Activated T-helper 1 cell treated with anti-CD3 and anti-CD28 coated beads, Interleukin-12 subunit alpha, Interleukin-12 subunit beta, Interleukin-2, Interleukin-4 antibody, amounts not matched to agents 30 ng/mL and 10 ng/mL and 1 ng/mL, durations not matched to agents 14 hours and 24 hours and 36 hours (primary cell): ENCODE results near the gene RTBDN. TPM values are rescaled to one million over a fixed set of nuclear protein-coding genes. Genes with fewer than 3 reads are reported as not detected.

ENCODE experiments used
- DNase-seq: peaks from one replicate; pipeline ENCODE4 v3.0.0; 2021; ENCODE audit warnings: low spot score
- H3K27ac Mint-ChIP-seq: one replicate; pipeline ENCODE4 v1.8.0; 2021; ENCODE audit warnings: mild to moderate bottlenecking, mixed read lengths
- H3K27me3 Mint-ChIP-seq: one replicate; pipeline ENCODE4 v1.8.0; 2022; ENCODE audit warnings: mild to moderate bottlenecking, moderate library complexity, mixed read lengths; ENCODE audit not compliant: insufficient read depth
- H3K36me3 Mint-ChIP-seq: one replicate; pipeline ENCODE4 v1.8.0; 2021; ENCODE audit warnings: low read depth, mixed read lengths
- H3K4me1 Mint-ChIP-seq: one replicate; pipeline ENCODE4 v1.8.0; 2021; ENCODE audit warnings: low read depth, mixed read lengths
- H3K4me3 Mint-ChIP-seq: one replicate; pipeline ENCODE4 v1.8.0; 2021; ENCODE audit warnings: mild to moderate bottlenecking, moderate library complexity, mixed read lengths
- H3K9me3 Mint-ChIP-seq: one replicate; pipeline ENCODE4 v1.8.0; 2021; ENCODE audit warnings: mixed read lengths
- intact Hi-C: fragments of 100-400 bp; cut with micrococcal nuclease; formaldehyde crosslinking; loops from one replicate; pipeline ENCODE4 v1.15.1; 2024
- total RNA-seq: library from RNA; stranded (reverse); gene quantifications from 2 replicates; pipeline ENCODE4 v1.2.3, GENCODE V29; 2022

RTBDN gene
- not detected in 2 replicates for total RNA-seq

DNA sequence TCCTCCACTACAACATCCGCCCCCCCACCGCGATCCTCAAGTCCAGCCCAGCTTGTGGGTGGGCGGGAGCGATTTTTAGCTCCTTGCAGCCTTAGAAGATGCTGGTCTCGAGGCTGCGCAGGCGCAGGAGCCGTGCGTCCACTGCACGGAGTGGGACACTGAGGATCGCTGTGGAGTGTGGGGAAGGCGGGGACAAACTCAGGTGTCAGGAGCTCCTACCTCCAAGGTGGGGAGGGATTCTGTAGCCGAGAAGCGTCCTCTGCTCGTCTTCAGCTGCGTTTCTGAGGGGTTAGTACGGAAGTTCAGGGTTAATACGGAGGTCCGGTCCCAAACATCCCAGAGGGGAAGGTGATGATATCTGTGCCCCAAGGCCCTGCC lies at the start of gene RTBDN:
Gene RTBDN (minus strand): TSS at position 14 of the 378 bp plus-strand sequence. CDS start 4,600 bp downstream, outside the sequence.
- H3K36me3 Mint-ChIP-seq, result peaks cover 5% of the 10 kb centered on the region
- DNase-seq, result no peak
- no peaks in the 10 kb centered on the region for H3K9me3 Mint-ChIP-seq
- intact Hi-C loops, result no loop called here
- no peak within 1 kb of the TSS for H3K27ac Mint-ChIP-seq
- peak within 1 kb of the TSS; percentile 45 for H3K4me3 Mint-ChIP-seq
- H3K4me1 Mint-ChIP-seq, result peaks cover 18% of the 10 kb centered on the region
- H3K27me3 Mint-ChIP-seq, result peaks cover 68% of the 10 kb centered on the region

DNA sequence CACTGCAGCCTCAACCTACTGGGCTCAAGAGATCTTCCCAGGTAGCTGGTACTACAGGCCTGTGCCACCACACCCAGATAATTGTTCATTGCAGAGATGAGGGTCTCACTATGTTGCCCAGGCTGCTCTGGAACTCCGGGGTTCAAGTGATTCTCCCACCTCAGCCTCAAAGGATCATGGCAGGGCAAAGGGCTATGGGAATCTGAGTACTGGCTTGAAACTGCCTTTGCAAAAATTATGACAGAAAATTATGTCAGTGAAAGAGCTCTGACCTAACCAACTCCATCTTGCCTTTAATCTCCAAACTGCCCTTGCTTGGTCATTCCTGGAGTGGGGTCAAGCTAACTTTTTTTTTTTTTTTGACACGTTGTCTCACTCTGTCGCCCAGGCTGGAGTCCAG lies 48.2 kb upstream of the RTBDN start:
- H3K27ac Mint-ChIP-seq, result peak overlapping the region; percentile 80
- DNase-seq, result no peak

DNA sequence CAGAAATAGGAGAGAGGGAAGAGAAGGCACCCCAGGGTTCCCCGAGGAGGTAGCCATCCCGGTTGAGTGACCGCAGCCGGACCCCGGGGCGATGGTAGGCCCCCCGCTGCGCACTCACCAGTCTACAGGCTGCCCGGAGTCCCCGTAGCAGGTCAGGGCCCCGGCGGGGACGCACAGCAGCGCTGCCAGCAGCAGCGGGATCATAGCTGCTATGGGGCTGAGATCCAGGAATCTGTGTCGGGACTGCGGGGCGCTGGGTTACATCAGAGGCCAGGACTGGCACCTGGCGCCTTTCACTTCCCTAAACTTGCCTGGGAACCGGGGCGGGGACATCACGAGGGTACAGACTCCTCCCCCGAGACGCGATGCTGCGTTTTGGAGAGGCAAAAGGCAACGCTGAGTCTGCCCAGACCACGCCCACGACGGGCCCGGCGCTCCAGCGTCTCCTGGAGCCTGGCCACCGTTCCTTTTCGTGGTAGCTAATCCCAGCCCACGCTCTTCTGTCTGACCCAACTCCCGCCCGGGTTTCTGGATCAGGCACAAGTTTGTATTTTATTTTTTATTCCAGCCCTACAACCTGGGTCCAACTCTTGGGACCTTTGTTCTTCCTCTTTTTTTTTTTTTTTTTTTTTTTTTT lies 46.9 kb upstream of the RTBDN start, which contains the start of gene DNASE2:
Gene DNASE2 (minus strand): TSS at position 278 of the 637 bp plus-strand sequence. CDS start 74 bp downstream, at position 204.
- Mint-ChIP-seq H3K9me3 (no peaks in the 10 kb centered on the region), H3K27ac (peak within 1 kb of the TSS; percentile 83), H3K4me3 (peak within 1 kb of the TSS; percentile 90), H3K36me3 (peaks cover 14% of the 10 kb centered on the region), H3K4me1 (peaks cover 26% of the 10 kb centered on the region), H3K27me3 (no peaks in the 10 kb centered on the region)
- intact Hi-C loops, result loop anchor here (1.0 to 5.0 kb wide), 5 partner anchors 9 to 74 kb away; partner anchors contain the start of genes RNASEH2A and SYCE2
- DNase-seq, result peak; percentile 88

More for the DNA sequence above, 48.2 kb upstream of the RTBDN start:
- Mint-ChIP-seq H3K4me1 (peaks cover 26% of the 10 kb centered on the region), H3K9me3 (no peaks in the 10 kb centered on the region), H3K4me3 (peak overlapping the region; percentile 90), H3K27me3 (no peaks in the 10 kb centered on the region), H3K36me3 (peaks cover 10% of the 10 kb centered on the region)
- intact Hi-C loops, result loop anchor here (5.0 kb wide), 1 partner anchor 75 kb away; the partner anchor contains the start of gene RNASEH2A

DNA sequence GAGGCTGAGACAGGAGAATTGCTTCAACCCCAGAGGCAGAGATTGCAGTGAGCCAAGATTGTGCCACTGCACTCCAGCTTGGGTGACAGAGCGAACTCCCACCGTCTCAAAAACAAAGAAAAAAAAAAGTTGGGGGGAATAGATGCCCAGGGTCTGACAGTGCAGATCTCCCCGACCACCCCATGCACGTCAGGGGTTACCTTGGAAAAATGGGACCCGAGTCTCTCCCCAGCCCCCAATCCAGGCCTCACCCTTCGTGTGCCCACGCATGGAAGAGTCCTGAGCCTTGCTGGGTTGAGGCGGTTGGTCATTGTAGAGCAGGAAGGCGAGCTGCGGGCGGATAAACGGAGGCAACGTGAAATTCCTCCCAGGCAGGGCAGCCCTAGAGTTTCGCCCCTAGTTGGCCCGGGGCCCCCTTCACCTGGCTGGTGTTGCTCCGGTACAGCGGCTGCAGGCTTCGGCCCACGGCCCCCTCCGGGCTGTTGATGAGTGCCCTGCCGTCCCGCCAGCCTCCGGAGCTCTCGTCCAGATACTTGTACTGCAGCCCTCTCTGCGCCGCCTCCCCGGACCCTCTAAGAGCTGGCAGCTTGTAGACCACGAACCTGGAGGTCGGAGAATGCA lies 46.3 kb upstream of the RTBDN start:
- H3K9me3 Mint-ChIP-seq, result no peaks in the 10 kb centered on the region
- peak overlapping the region; percentile 90 for H3K4me3 Mint-ChIP-seq
- peaks cover 14% of the 10 kb centered on the region for H3K36me3 Mint-ChIP-seq
- H3K4me1 Mint-ChIP-seq, result peaks cover 26% of the 10 kb centered on the region
- intact Hi-C loops, result loop anchor here (1.0 to 5.0 kb wide), 5 partner anchors 10 to 73 kb away; partner anchors contain the start of genes RNASEH2A and SYCE2
- H3K27ac Mint-ChIP-seq, result peak overlapping the region; percentile 72
- no peak for DNase-seq
- H3K27me3 Mint-ChIP-seq, result no peaks in the 10 kb centered on the region

DNA sequence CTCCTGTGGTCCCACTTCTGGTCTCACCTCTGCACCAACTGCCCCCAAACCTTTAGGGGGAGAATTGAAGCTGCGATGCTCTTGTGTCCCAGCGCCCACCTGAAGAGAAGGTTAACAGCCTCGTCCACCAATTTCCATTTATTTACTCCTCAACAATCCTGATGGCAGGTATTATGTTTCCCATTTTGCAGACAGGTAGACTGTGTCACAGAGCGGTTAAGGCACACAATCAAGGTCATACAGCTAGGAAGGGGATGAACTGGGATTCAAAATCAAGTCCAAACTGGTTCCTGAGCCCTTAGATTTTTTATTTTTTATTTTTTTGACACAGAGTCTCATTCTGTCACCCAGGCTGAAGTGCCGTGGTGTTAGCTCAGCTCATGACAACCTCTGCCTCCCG lies 40.7 kb upstream of the RTBDN start:
- Mint-ChIP-seq H3K9me3 (no peaks in the 10 kb centered on the region), H3K4me3 (no peak overlapping the region), H3K4me1 (peaks cover 11% of the 10 kb centered on the region), H3K36me3 (peaks cover 26% of the 10 kb centered on the region), H3K27me3 (no peaks in the 10 kb centered on the region), H3K27ac (no peak overlapping the region)
- intact Hi-C loops, result no loop called here
- no peak for DNase-seq

DNA sequence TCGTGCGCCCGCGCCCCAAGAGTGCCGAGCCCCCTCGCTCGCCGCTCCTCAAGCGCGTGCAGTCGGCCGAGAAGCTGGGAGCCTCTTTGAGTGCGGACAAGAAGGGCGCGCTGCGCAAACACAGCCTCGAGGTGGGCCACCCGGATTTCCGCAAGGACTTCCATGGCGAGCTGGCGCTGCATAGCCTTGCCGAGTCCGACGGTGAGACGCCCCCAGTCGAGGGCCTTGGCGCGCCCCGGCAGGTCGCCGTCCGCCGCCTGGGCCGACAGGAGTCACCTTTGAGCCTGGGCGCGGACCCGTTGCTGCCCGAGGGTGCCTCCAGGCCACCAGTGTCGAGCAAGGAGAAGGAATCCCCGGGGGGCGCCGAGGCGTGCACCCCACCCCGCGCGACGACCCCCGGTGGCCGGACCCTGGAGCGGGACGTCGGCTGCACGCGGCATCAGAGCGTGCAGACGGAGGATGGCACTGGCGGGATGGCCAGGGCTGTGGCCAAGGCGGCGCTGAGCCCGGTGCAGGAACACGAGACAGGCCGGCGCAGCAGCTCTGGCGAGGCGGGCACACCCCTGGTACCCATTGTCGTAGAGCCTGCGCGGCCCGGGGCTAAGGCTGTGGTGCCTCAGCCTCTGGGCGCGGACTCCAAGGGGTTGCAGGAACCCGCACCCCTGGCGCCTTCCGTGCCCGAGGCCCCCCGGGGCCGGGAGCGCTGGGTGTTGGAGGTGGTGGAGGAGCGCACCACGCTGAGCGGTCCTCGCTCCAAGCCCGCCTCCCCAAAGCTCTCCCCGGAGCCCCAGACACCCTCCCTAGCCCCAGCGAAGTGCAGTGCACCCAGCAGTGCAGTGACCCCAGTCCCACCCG lies 39.7 kb upstream of the RTBDN start:
- Mint-ChIP-seq H3K4me1 (peaks cover 5% of the 10 kb centered on the region), H3K4me3 (no peak overlapping the region), H3K9me3 (no peaks in the 10 kb centered on the region), H3K27ac (no peak overlapping the region), H3K27me3 (no peaks in the 10 kb centered on the region), H3K36me3 (peaks cover 24% of the 10 kb centered on the region)
- intact Hi-C loops, result no loop called here
- DNase-seq, result no peak

DNA sequence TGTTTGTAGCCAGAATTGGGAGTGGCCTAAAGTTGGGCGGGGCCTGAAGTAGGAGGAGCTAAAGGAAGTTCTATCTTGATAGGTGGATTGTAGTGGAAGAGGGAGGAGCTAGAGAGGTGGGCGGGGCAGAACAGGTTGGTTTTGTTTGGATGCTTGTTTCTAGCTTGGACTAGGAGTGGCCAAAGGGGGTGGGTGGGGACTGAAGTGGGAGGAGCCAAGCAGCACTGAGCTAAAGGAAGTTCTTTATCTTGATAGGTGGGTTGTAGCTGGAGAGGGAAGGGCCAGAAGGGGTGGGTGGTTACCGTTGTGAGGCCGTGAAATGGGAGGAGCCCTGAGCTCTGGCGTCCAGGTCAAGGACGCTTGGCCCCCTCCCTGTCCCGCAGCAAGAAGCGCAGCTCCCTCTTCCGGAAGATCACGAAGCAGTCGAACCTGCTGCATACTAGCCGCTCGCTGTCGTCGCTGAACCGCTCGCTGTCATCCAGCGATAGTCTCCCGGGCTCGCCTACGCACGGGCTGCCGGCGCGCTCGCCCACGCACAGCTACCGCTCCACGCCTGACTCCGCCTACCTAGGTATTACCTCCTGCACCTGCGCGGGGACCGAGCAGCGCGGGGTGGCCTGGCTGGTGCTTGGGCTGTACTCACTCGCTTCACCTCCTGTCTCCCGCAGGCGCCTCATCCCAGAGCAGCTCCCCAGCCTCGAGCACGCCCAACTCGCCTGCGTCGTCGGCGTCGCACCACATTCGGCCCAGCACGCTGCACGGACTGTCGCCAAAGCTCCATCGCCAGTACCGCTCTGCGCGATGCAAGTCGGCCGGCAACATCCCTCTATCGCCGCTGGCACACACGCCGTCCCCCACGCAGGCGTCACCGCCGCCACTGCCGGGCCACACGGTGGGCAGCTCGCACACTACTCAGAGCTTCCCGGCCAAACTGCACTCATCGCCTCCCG lies 38.8 kb upstream of the RTBDN start:
- H3K27me3 Mint-ChIP-seq, result no peaks in the 10 kb centered on the region
- no peaks in the 10 kb centered on the region for H3K9me3 Mint-ChIP-seq
- peak overlapping the region; percentile 22 for H3K4me3 Mint-ChIP-seq
- peak; percentile 46 for DNase-seq
- intact Hi-C loops, result no loop called here
- H3K4me1 Mint-ChIP-seq, result no peaks in the 10 kb centered on the region
- no peak overlapping the region for H3K27ac Mint-ChIP-seq
- H3K36me3 Mint-ChIP-seq, result peaks cover 20% of the 10 kb centered on the region

DNA sequence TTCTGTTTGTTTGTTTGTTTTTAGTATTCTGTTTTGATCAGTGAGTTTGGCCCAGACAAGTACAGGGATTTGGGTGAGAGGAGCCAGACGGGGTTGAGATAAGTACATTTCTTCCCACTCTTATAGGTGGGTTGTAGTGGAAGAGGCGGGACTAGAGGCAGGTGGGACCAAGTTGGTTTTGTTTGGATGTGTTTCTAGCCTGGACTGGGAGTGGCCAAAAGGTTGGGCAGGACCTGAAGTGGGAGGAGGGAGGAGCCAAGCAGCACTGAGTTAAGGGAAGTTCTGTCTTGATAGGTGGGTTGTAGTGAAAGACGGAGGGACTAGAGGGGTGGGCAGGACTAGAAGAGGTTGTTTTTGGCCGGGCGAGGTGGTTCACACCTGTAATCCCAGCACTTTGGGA lies 37.9 kb upstream of the RTBDN start:
- no peaks in the 10 kb centered on the region for H3K4me1 Mint-ChIP-seq
- intact Hi-C loops, result no loop called here
- H3K9me3 Mint-ChIP-seq, result no peaks in the 10 kb centered on the region
- H3K27me3 Mint-ChIP-seq, result no peaks in the 10 kb centered on the region
- DNase-seq, result no peak
- H3K4me3 Mint-ChIP-seq, result no peak overlapping the region
- H3K36me3 Mint-ChIP-seq, result peaks cover 17% of the 10 kb centered on the region
- no peak overlapping the region for H3K27ac Mint-ChIP-seq

DNA sequence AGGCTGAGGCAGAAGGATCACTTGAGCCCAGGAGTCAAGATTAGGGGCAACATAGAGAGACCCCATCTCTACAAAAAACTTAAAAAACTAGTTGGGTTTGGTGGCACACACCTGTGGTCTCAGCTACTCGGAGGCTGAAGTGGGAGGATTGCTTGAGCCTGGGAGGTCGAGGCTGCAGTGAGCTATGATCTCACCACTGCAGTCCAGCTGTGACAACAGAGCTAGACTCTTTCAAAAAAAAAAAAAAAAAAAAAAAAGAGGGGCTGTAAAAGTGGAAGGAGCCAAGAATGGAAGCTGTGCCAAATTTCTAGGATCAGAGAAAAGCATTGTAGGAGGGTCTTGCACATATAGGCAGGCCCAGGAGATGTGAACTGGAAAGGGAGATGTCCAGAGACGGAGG lies 37.3 kb upstream of the RTBDN start:
- Mint-ChIP-seq H3K27me3 (no peaks in the 10 kb centered on the region), H3K4me3 (no peak overlapping the region), H3K9me3 (no peaks in the 10 kb centered on the region), H3K36me3 (peaks cover 15% of the 10 kb centered on the region), H3K27ac (no peak overlapping the region), H3K4me1 (no peaks in the 10 kb centered on the region)
- no peak for DNase-seq
- intact Hi-C loops, result no loop called here

DNA sequence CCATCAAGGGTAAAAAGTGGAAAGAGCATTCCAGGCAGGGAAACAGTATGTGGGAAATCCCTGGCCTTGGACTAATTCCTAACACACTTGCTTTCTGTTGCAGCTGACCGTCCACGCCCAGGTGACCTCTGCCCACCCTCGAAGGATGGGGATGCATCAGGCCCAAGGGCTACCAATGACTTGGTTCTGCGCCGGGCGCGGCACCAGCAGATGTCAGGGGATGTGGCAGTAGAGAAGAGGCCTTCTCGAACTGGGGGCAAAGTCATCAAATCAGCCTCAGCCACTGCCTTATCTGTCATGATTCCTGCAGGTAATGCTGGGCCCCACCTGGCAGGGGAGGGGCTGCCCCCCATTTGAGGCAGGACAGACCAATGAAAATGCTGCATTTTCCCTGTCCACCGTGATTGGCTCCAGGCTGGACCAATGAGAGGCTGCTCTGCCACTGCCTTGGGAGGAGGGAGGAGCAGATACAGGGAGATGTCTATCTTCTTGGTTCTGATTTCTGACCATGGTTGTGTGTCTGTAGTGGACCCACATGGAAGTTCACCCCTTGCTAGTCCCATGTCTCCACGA lies 34.2 kb upstream of the RTBDN start:
- DNase-seq, result no peak
- H3K27me3 Mint-ChIP-seq, result no peaks in the 10 kb centered on the region
- no peak overlapping the region for H3K4me3 Mint-ChIP-seq
- peaks cover 8% of the 10 kb centered on the region for H3K36me3 Mint-ChIP-seq
- intact Hi-C loops, result no loop called here
- H3K4me1 Mint-ChIP-seq, result no peaks in the 10 kb centered on the region
- no peak overlapping the region for H3K27ac Mint-ChIP-seq
- no peaks in the 10 kb centered on the region for H3K9me3 Mint-ChIP-seq

DNA sequence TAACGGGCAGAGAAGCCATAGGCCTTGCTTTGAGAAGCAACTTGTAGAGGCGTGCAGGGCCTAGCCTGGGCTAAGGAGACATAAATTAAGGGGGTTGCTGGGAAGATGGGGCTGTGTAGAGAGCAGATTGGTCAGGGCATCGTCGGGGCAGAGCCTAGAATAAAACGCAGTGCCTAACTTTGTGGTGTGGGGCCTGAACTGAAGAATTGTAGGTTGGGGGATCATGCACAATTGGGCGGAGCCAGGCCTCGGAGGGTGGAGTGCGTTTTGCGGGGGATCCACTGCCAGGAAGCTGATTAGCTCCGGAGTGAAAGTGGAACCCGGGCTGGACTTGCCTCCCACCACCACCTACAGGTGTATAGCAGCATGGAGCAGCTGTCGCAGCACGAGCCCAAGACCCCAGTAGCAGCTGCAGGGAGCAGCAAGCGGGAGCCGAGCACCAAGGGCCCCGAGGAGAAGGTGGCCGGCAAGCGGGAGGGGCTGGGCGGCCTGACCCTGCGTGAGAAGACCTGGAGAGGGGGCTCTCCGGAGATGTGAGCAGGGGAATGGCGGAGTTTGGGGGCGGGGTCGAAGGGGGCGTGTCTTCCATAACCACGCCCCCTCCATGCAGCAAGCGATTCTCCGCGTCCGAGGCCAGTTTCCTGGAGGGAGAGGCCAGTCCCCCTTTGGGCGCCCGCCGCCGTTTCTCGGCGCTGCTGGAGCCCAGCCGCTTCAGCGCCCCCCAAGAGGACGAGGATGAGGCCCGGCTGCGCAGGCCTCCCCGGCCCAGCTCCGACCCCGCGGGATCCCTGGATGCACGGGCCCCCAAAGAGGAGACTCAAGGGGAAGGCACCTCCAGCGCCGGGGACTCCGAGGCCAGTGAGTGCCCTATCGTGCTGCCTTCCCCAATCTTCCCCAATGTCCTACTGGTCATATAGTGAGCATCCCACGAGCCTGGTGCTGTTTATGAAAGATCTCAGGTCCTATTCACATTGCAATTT lies 33.0 kb upstream of the RTBDN start:
- intact Hi-C loops, result loop anchor here (2.0 kb wide), 2 partner anchors 13 to 27 kb away; partner anchors contain the start of gene DNASE2
- Mint-ChIP-seq H3K27ac (peak overlapping the region; percentile 40), H3K4me1 (no peaks in the 10 kb centered on the region), H3K4me3 (peak overlapping the region; percentile 76), H3K27me3 (peaks cover 3% of the 10 kb centered on the region), H3K9me3 (no peaks in the 10 kb centered on the region), H3K36me3 (peaks cover 3% of the 10 kb centered on the region)
- DNase-seq, result peak; percentile 68
